GM19455 (cell line): ENCODE data around the gene RUVBL1.

Source experiments
- ATAC-seq: cut with Tn5 transposase; IDR thresholded peaks from one replicate; pipeline ENCODE4 v1.9.1; 2021; ENCODE audit not compliant: unreplicated experiment

Gene RUVBL1

DNA sequence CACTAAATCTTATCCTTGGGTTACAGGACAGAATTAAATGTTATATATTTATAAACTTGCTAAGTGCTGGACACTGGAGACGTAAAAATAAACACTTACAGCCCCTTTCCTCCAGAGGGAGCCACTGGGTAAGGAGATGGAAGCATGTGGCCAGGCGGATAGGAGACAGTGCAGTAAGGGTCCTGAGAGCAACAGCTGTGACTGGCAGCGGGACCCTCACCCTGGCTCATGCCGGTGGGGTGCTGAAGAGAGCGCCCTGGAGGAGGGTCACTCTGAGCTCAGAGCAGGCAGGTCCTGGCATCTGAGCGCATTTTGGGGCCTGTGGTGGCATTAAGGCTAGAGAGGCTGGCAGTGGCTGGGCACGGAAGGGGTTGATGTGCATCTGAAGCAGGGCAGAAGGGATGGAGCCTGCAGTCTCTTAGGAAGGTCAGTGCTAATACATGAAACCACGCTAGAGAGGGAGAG is 55.4 kb downstream of the RUVBL1 start:
- no peak for ATAC-seq

DNA sequence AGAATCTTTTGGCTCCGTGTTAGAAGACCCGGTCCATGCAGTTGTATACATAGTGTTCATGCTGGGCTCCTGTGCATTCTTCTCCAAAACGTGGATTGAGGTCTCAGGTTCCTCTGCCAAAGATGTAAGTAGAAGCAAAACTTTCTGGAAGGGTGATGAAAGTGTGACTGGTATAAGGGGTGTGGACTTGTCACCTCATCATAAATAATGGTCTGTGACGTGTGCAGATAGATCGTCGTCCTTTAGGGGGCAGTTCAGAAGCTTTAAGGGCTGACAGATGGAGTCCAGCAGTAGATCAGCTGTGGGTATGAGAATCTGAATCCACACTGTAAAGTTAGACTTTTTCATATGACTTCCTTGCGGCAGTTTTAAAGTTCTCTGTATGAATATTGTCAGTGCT is 56.1 kb downstream of the RUVBL1 start:
- ATAC-seq: no peak

DNA sequence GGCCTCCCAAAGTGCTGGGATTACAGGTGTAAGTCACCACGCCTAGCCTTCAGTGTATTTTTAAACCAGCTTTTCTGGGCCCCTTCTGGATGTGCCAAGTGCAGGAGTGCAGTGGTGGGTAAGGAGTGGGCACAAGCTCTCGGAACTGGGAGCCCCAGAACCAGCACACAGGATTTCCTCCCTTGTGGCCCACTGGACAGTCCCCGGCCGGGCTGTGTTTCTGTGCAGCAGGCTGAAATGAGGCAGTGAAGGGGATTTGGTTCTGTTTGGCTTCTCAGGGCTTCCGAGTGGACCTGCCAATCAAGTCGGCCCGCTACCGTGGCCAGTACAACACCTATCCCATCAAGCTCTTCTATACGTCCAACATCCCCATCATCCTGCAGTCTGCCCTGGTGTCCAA is 56.9 kb downstream of the RUVBL1 start:
- ATAC-seq: no peak

DNA sequence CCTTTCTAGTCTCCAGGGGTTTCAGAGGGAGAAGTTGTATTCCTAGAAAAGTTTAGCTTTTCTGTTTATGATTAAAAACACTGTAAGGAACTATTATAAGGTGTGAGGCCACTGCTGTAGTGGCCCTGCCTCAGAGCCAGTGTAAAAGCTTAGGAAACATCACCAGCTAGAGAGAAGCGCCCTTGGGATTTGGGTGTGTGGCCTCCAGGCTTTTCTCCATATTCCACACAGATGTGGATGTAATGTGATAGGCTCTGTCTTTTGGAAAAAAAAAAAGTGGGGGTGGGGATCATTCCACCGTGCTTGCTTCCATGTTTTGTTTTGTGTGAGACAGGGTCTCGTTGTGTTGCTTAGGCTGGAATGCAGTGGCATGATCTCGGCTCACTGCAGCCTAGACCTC is 57.5 kb downstream of the RUVBL1 start:
- no peak for ATAC-seq

DNA sequence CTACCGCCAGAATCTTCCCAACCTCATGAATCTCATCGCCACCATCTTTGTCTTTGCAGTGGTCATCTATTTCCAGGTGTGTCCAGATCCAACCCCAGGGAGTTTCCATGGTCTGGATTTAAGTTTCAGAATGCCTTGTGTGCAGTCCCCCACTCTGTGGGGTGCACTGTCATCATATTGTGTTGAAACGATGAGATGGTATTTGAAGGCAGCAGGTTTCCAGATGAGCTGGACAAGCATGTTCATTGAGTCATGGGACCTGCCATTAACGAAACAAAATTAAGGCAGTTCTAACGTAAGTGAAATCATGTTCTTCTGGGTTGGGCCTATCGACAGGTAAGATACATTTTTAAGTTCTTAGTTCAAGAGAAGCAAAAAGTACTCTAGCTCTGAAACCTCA is 58.6 kb downstream of the RUVBL1 start:
- no peak for ATAC-seq

DNA sequence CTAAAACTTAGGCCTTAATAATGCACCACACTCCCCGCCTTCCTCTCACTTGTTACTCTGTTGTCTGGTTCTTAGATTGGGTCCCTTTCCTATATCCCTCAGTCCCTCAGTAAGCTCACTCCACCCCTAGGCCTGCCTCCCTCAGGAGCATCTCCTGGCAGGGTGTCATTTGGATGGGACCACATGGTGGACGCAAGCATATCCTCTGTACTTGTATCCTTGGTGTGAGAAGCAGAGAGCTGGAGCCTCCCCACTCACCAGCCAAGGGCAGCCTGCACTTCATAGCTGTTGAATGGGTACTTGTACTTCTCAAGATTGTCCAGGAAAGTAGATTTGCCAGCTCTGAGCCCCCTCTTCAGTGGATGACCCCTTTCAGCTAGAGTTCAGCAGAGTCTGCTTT is 59.7 kb downstream of the RUVBL1 start:
- ATAC-seq: no peak

DNA sequence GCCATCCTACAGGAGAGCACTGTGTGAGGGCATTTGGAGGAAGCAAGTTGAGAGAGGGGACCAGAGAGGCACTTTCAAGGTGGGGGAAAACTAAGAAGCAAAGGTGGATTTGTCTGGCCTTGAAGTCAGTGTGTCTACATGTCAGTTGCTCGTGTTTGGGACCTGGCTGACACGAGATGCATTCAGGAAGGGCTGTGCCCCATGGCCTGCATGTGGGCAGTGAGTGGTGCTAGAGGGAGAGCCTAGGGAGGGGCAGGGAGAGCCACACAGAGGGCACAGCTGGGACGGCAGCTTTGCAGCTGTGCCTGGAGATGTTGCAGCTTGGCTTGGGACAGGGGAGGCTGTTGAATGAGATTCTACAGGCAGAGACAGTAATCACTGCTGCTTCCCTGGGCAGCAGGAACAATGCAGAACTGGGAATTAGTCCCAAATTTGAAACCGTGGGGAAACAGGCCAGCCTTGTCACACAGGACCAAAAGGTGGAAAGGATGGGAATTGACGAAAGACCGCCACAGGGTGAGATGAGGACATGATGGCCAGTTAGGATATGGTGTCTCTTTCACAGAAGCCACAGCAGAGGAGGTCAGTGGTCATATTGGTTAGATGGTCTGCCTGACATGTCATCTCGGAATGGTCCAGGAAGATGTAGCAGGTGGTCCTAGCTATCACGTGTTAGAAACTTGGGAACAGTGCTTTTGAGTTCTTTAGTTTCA is 61.4 kb downstream of the RUVBL1 start:
- ATAC-seq: no peak

DNA sequence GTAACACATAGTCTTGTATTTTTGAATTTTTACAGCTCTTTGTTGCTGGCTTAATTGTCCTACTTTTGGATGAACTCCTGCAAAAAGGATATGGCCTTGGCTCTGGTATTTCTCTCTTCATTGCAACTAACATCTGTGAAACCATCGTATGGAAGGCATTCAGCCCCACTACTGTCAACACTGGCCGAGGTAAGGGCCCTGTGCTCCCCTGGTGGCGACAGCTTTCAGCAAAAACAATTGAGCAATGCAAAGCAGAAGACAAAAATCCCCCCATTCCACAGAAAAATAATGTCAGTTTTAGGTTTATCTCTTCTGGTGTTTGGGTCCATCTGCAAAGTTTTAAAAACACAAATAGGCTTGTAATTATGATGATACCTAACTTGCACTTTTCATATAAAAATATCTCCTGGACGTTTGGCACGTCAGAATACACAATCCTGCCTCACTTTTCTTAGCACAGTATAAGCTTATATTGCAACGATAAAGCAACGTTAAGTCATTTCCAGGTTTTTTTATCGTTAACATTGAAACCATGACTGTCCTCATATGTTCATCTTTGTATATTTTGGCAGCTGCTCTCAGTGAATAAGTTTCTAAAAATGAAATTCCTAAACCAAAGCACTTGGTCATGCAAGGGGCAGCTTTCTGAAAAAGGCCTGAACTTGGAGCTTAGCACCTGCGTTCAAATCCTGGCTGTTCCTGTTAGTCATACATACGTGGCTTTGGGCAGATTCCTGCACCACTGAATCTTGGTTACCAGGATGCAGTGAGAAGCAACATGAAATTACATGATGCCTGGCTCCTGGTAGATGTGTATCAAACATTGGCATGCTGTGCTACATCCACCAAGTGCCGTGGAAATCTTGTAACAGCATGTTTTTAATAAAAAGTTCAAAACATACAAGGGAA is 62.9 kb downstream of the RUVBL1 start:
- no peak for ATAC-seq

DNA sequence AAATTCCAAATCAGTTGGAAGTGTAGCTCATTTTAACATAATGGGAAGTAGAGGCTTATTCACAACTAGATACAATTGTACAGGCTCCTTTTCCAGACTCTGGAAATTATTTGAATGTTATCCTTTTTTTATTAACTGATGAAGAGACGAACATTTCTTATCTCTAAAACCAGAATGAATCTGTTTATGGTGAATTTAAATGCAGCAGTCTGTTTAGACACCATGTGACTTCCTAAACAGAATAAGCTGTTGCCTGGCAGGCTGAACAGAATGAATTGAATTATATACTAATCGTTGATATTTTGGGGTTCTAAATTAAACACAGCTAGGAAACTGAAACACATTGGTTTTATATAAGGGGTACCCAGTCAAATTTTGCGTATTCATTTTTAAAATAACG is 67.4 kb downstream of the RUVBL1 start:
- ATAC-seq: no peak

DNA sequence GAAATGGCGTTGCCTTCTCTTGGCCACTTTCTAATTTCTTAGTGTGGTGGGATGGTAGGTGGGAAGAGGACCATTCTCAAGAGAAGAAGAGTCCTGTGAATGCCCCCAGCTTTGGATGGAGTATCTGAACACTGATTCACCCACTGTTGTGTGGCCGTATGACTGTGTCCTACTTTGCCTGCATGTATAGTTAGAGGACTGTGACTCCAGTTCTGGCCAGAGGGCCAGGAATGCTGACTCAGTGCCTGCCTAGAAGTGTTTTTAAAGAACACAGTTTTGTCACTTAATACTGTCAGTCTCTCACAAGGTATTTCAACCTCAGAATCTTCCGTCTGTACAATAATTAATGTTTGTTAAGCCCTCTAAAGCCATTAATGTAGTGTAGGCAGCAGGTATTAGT is 69.2 kb downstream of the RUVBL1 start:
- no peak for ATAC-seq

DNA sequence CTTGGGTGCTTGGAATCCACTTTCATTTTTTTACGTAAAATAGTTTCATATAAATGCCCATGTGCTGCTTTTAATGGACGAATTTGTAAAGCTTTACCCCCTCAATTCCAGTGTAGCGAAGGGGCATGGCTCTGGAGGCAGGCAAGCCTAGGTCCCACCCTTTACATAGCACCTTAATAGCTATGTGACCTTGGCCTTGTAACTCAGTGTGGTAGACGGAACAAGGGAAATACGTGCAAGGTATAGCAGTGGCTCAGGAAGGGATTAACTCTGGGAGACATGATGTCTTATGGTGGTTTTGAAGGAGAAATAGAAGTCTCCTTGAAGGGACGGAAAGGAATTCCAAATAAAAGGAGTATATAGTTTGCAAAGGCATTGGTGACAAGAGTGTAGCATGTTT is 70.0 kb downstream of the RUVBL1 start:
- no peak for ATAC-seq

DNA sequence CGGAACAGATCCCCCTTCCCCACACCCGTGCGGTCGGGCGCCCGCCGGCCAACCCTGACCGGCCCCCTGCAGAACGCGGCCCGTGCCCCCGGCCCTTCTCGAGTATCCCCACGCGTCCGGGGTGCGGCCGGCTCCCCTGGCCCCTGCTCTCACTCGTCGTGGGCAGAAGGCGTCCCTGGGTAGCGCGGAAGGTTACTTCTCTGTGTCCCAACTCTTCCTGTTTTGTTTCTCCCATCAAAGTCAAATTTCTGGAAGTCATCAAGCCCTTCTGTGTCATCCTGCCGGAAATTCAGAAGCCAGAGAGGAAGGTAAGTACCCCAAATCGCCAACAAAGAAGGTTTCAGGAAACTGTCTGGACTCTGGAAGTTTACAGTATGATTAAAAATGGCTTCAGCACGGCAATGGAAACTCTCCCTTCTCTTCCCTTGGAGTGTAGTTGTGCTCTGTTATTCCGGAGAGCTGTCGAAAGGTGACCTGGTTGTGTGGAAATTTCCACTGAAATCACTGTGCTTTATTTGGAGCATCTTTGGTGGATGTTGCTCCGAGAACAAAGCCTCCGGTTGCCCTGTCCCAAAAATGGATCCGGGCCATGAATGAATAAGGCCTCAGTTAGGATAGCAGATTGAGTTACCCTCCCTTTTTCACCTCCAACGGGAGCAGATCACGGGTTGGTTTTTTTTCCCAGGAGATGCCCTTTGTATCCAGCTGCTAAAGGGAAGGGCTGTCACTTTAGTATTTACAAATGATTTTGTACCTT is 70.8 kb downstream of the RUVBL1 start:
- ATAC-seq: no peak

DNA sequence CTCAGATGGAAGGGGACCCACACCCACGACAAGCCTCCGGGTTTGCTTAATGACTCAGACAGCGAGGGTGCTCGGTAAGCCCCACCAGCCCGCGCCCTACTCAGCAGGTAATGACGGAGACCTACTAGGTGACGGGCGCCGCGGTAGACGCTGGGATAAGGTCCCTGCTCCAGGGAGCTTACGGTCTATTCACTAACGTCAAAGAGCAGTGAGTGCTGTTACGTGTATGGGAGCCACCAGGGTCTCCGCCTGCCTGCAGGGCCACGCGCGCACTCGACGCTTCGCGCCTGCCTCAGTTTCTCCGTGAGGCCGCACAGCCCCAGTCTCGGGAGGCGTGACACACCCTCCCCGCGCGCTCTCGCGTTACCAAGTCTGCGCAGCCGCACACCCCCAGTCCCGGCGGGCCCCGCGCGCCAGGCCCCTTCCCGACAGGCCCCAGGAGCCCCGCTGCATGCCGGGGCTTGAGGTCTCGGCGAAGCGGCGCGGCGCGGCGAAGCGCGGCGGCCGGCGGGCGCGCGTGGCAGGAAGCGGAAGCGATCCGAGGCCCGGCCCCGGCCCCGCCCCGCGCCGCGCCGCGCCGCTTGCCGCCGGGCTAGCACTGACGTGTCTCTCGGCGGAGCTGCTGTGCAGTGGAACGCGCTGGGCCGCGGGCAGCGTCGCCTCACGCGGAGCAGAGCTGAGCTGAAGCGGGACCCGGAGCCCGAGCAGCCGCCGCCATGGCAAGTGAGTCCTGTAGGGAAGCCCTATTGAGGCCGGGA is 71.6 kb downstream of the RUVBL1 start, which contains the start of gene SEC61A1:
TSS of gene SEC61A1 (plus strand) at position 601 of the 758 bp plus-strand sequence. CDS start at position 717, 116 bp downstream.
- peak; percentile 88 for ATAC-seq

DNA sequence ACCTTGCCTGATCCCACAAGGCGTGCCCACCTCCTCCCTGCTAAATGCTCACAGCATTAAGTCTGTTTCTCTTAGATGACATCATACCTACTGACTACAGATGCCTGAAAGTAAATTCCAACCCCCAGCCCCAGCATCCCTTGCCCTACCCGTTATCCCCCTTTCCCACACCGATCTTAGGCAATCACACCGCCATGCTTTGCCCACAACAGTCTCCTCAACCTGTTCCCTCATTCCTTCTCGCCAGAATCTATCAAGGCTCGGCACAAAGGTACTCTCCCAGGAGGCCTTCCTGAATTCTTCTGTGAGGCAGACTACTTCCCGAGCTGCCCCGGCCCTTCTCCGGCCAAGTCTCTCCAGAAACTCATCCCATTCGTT is 72.2 kb downstream of the RUVBL1 start:
- no peak for ATAC-seq

DNA sequence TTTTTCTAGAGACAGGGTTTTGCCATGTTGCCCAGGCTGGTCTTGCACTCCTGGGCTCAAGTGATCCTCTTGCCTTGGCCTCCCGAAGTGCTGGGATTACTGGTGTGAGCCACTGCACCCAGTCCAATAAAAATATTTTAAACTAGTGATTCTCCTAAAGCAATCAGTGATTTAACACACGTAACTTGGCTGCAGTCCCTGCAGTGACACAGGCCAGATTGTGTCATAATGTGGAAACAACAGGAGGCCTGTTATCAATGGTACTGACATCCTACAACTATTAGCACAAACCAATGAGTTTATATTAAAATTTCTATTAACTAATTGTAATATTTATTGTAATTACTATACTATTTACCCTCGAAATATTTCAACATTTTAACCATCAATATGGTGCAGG is 73.0 kb downstream of the RUVBL1 start:
- ATAC-seq: no peak

DNA sequence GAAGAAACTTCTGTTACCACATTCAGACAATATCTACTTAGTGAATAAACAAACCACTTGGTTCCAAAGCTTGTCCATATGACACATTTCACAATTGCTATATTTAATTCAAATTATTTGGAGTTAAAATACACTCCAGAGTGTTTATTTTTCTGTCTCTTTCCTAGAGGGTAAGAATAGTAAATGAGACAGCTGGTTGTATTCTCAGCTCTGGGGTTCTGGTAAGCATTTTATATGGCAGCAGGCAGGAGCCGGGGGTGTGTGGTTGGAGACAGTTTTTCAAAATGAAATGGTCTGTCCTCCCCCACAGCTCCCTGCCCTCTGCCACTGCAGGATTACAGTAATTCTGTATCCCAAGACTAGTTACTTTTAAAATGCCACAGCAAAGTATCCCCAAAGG is 82.3 kb downstream of the RUVBL1 start:
- no peak for ATAC-seq

DNA sequence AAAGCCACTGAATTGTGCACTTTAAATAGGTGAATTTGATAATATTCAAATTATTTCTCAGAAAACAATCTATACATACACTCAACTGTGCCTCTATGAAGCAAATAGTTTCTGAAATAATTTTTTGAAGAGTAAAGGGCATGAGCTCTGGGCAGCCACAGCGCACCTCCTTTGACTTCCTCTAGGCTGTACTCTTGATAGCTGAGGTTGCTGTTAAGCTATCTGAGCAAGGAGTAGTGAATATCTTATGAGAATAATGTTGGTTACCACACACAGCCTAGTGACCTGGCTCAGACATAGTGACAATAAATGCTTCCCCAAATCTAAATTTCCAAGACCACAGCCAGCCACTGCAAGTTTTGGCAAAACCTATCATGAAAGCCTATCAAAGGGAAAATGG is 83.0 kb downstream of the RUVBL1 start:
- no peak for ATAC-seq

DNA sequence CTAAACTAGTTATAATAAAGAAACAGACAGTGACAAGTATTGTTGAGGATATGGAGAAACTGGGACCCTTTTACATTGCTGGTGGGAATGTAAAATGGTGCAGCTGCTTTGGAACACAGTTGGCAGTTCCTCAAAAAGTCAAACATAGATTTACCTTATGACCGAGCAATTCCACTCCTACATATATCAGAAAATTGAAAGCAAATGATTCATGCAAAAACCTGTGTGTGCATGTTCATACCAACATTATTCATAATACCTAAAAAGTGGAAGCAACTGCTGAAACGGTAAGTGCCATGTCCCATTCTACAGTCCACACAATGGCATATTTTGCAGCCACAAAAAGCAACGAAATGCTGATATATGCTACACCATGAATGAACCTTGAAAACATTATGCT is 83.6 kb downstream of the RUVBL1 start:
- no peak for ATAC-seq

DNA sequence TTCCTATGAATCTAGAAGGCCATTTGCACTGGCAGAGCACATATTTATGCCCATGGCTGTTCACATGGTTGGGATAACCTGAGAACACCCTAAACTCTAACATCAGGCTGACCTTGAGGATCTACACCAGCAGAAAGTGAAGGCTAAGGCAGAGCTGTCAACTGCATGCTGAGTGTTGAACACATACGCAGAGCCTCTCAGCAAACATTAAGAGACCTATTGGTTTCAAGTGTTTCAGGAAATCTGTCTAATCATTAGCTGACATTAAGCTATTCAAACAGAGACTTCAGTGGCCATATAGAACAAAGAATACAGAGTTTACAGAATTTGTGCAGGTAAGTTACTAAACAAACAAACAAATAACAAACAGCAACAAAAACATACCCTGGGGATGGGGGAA is 87.5 kb downstream of the RUVBL1 start:
- no peak for ATAC-seq

DNA sequence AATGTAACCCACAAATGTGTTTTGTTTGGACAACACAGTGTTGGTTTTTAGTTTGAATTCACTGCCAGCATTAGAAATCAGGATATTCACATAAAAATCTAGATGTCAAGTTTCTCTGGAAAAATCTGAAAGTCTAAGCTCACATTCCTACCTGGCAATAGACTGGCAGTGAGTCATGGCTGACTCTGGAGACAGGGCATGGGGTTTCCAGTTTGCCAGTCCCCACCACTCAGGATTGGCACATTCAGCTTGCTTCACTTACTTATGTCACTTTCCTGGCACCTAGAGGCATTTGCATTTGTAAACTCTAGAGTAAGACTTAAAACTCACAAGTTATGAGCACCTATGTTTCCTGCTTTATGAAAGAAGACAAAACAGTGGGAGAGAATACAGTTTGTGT is 90.5 kb downstream of the RUVBL1 start:
- ATAC-seq: no peak
